HepG2 (cell line): ENCODE data around the gene GFRA4. TPM values are rescaled to one million over a fixed set of nuclear protein-coding genes. Genes with fewer than 3 reads are reported as not detected.
A peak's percentile ranks its signal among the peaks of the same experiment; 100 is the strongest.

ENCODE experiments used
- AGO1 ChIP-seq: fragments of 200-400 bp; formaldehyde crosslinking; IDR thresholded peaks from 2 replicates; pipeline ENCODE4 v1.6.1; 2017; ENCODE audit warnings: mild to moderate bottlenecking, low read depth, low read length, moderate library complexity; ENCODE audit not compliant: poor library complexity, severe bottlenecking
- HOXD1 ChIP-seq: sonication (generic); formaldehyde crosslinking; IDR thresholded peaks from 2 replicates; pipeline ENCODE4 v1.5.0; 2020; ENCODE audit warnings: missing genetic modification reagents
- LCORL ChIP-seq, 2 experiments: fragments of 450-650 bp in 1 of 2; sonication (generic) in 1 of 2; formaldehyde crosslinking in 1 of 2; IDR thresholded peaks; 2 replicates each; pipeline versions ENCODE4 v1.5.0 to v1.6.1; 2017 to 2020; ENCODE audit warnings: antibody characterized with exemption in 1 of 2, missing genetic modification reagents in 1 of 2
- MTF1 ChIP-seq: sonication (generic); formaldehyde crosslinking; IDR thresholded peaks from 2 replicates; pipeline ENCODE4 v1.5.0; 2020; ENCODE audit warnings: missing genetic modification reagents
- NRL ChIP-seq: sonication (generic); formaldehyde crosslinking; IDR thresholded peaks from 2 replicates; pipeline ENCODE4 v1.5.0; 2020; ENCODE audit warnings: missing genetic modification reagents, mild to moderate bottlenecking, moderate library complexity, borderline replicate concordance
- PRDM15 ChIP-seq: sonication (generic); formaldehyde crosslinking; IDR thresholded peaks from 2 replicates; pipeline ENCODE4 v1.4.0; 2020; ENCODE audit warnings: missing genetic modification reagents
- RAD21 ChIP-seq: fragments of 450-650 bp; formaldehyde crosslinking; IDR thresholded peaks from 2 replicates; pipeline ENCODE4 v1.5.0; 2020; ENCODE audit warnings: mild to moderate bottlenecking
- SRSF4 ChIP-seq: fragments of 200-400 bp; formaldehyde crosslinking; IDR thresholded peaks from one replicate; pipeline ENCODE4 v1.6.1; 2018; ENCODE audit warnings: mild to moderate bottlenecking, low read depth, low read length, moderate library complexity; ENCODE audit not compliant: poor library complexity, severe bottlenecking
- TAF1 ChIP-seq: sonication (generic); formaldehyde crosslinking; IDR thresholded peaks from 2 replicates; pipeline ENCODE4 v1.4.0; 2020; ENCODE audit warnings: missing genetic modification reagents
- TCF7L2 ChIP-seq: IDR thresholded peaks from 2 replicates; pipeline ENCODE4 v1.6.1; 2011; ENCODE audit warnings: mild to moderate bottlenecking, low read depth, low read length, moderate library complexity
- THAP11 ChIP-seq: IDR thresholded peaks from 2 replicates; pipeline ENCODE4 v1.6.1; 2016; ENCODE audit warnings: missing biosample characterization, missing genetic modification reagents
- ZBTB2 ChIP-seq: sonication (generic); formaldehyde crosslinking; IDR thresholded peaks from 2 replicates; pipeline ENCODE4 v1.8.0; 2022; ENCODE audit warnings: low read depth, missing genetic modification reagents
- ZNF260 ChIP-seq: sonication (generic); formaldehyde crosslinking; IDR thresholded peaks from 2 replicates; pipeline ENCODE4 v1.4.0; 2020; ENCODE audit warnings: missing genetic modification reagents, low read depth, mild to moderate bottlenecking, borderline replicate concordance
- ZNF354B ChIP-seq: sonication (generic); formaldehyde crosslinking; IDR thresholded peaks from 2 replicates; pipeline ENCODE4 v1.8.0; 2022; ENCODE audit warnings: mild to moderate bottlenecking, missing genetic modification reagents
- ZNF367 ChIP-seq: sonication (generic); formaldehyde crosslinking; IDR thresholded peaks from 2 replicates; pipeline ENCODE4 v1.4.0; 2020; ENCODE audit warnings: missing genetic modification reagents, borderline replicate concordance
- ZNF747 ChIP-seq: sonication (generic); formaldehyde crosslinking; IDR thresholded peaks from 2 replicates; pipeline ENCODE4 v1.8.1; 2023; ENCODE audit warnings: missing genetic modification reagents, mild to moderate bottlenecking, borderline replicate concordance
- polyA plus RNA-seq, 8 experiments: library from polyadenylated mRNA; depleted of rRNA in 3 of 8; stranded (reverse) in 7 of 8; unstranded in 1 of 8; fragments of >200 nt; fragmentation: Illumina TruSeq in 4 of 8; extraction: Trizol in 4 of 8; gene quantifications; 2 replicates each; pipeline versions ENCODE4 v1.2.1 to v1.2.3, GENCODE V29; 2011 to 2016; ENCODE audit warnings: low read depth in 4 of 8, missing spikeins in 1 of 8, mixed read lengths in 1 of 8; ENCODE audit not compliant: insufficient read depth in 1 of 8
- total RNA-seq, 5 experiments: library from RNA; depleted of rRNA; stranded (reverse); fragments of >200 nt; fragmentation: Illumina TruSeq; extraction: Trizol; gene quantifications; 2 replicates each; pipeline ENCODE4 v1.2.3, GENCODE V29; 2016; ENCODE audit warnings: low read depth in 1 of 5
- TF ChIP-seq, protein P1 (sequence below): sonication (generic); formaldehyde crosslinking; IDR thresholded peaks from 2 replicates; pipeline ENCODE4 v1.4.0; 2020; ENCODE audit warnings: mild to moderate bottlenecking, missing genetic modification reagents
- TF ChIP-seq, protein P2 (sequence below): sonication (generic); formaldehyde crosslinking; IDR thresholded peaks from 2 replicates; pipeline ENCODE4 v1.4.0; 2020; ENCODE audit warnings: missing genetic modification reagents
- TF ChIP-seq, protein P3 (sequence below): conservative IDR thresholded peaks from 2 replicates; pipeline ENCODE4 v1.6.1; 2018; ENCODE audit warnings: missing genetic modification reagents

The GFRA4 gene
- total and polyA plus RNA-seq, 2 of the 13 experiments (the other 11 are each of a cell fraction or from before 2014, with no cell fraction given) = not detected

GRCh38 chr20:3710703-3711483 is 47.7 kb upstream of the GFRA4 start (continued):
- TF ChIP-seq PRDM15 (CRISPR knock-in tag) (no peak), ZNF747 (CRISPR knock-in tag) (no peak), ZBTB2 (CRISPR knock-in tag) (no peak), ZNF260 (no peak), TCF7L2 (no peak), RAD21 (CRISPR knock-in tag) (peak; percentile 92), ZNF367 (CRISPR knock-in tag) (no peak), SRSF4 (no peak), HOXD1 (CRISPR knock-in tag) (no peak), MTF1 (CRISPR knock-in tag) (no peak), AGO1 (no peak), TAF1 (CRISPR knock-in tag) (0 out of 2 replicates have a peak, but pooled peaks have one; percentile 18), THAP11 (CRISPR knock-in tag) (peak; percentile 54), ZNF354B (no peak), NRL (CRISPR knock-in tag) (peak; percentile 63; the same call in 1 of the 2 replicates), LCORL (IDR thresholded peaks at IDR 0.05) (no peak), LCORL (CRISPR knock-in tag; IDR thresholded peaks at IDR 0.05) (no peak)
- TF ChIP-seq, protein P1, sequence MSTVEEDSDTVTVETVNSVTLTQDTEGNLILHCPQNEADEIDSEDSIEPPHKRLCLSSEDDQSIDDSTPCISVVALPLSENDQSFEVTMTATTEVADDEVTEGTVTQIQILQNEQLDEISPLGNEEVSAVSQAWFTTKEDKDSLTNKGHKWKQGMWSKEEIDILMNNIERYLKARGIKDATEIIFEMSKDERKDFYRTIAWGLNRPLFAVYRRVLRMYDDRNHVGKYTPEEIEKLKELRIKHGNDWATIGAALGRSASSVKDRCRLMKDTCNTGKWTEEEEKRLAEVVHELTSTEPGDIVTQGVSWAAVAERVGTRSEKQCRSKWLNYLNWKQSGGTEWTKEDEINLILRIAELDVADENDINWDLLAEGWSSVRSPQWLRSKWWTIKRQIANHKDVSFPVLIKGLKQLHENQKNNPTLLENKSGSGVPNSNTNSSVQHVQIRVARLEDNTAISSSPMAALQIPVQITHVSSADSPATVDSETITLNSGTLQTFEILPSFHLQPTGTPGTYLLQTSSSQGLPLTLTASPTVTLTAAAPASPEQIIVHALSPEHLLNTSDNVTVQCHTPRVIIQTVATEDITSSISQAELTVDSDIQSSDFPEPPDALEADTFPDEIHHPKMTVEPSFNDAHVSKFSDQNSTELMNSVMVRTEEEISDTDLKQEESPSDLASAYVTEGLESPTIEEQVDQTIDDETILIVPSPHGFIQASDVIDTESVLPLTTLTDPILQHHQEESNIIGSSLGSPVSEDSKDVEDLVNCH (CRISPR knock-in tag) = no peak
- TF ChIP-seq, protein P2, sequence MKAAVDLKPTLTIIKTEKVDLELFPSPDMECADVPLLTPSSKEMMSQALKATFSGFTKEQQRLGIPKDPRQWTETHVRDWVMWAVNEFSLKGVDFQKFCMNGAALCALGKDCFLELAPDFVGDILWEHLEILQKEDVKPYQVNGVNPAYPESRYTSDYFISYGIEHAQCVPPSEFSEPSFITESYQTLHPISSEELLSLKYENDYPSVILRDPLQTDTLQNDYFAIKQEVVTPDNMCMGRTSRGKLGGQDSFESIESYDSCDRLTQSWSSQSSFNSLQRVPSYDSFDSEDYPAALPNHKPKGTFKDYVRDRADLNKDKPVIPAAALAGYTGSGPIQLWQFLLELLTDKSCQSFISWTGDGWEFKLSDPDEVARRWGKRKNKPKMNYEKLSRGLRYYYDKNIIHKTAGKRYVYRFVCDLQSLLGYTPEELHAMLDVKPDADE (CRISPR knock-in tag) = no peak
- TF ChIP-seq, protein P3, sequence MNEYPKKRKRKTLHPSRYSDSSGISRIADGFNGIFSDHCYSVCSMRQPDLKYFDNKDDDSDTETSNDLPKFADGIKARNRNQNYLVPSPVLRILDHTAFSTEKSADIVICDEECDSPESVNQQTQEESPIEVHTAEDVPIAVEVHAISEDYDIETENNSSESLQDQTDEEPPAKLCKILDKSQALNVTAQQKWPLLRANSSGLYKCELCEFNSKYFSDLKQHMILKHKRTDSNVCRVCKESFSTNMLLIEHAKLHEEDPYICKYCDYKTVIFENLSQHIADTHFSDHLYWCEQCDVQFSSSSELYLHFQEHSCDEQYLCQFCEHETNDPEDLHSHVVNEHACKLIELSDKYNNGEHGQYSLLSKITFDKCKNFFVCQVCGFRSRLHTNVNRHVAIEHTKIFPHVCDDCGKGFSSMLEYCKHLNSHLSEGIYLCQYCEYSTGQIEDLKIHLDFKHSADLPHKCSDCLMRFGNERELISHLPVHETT (CRISPR knock-in tag) = 0 out of 2 replicates have a peak, but pooled peaks have one; percentile 38
